Vagina (tissue), 2 donors: ENCODE measurements around the gene TAF15. TPM values are rescaled to one million over a fixed set of nuclear protein-coding genes. Genes with fewer than 3 reads are reported as not detected.

Experiments
- DNase-seq, 2 donors: peaks; one replicate each; pipeline ENCODE4 v3.0.0-alpha.2; 2017; ENCODE audit errors: extremely low spot score in 2 of 2
- H3K27ac ChIP-seq: fragments of 200-600 bp; sonication (generic); one replicate; pipeline ENCODE4 v1.5.1; 2019
- H3K27me3 ChIP-seq: fragments of 200-600 bp; sonication (generic); one replicate; pipeline ENCODE4 v1.5.1; 2019
- H3K36me3 ChIP-seq, 2 donors: fragments of 200-600 bp; sonication (generic); one replicate each; pipeline ENCODE4 v1.5.1; 2017 to 2019
- H3K4me1 ChIP-seq: fragments of 200-600 bp; sonication (generic); one replicate; pipeline ENCODE4 v1.5.1; 2019
- H3K4me3 ChIP-seq, 2 donors: fragments of 200-600 bp; sonication (generic); 1 replicate in 1 of 2; 2 replicates in 1 of 2; pipeline ENCODE4 v1.5.1; 2016 to 2019
- H3K9me3 ChIP-seq: fragments of 200-600 bp; sonication (generic); one replicate; pipeline ENCODE4 v1.5.1; 2019
- CTCF ChIP-seq, 3 experiments: fragments of 450-650 bp in 2 of 3; fragments of 200-600 bp in 1 of 3; sonication (generic) in 1 of 3; IDR thresholded peaks; one replicate each; pipeline ENCODE4 v1.5.1; 2017 to 2019; ENCODE audit warnings: antibody characterized with exemption in 3 of 3, mild to moderate bottlenecking in 2 of 3, moderate library complexity in 2 of 3
- POLR2A ChIP-seq, 2 donors: fragments of 450-650 bp; IDR thresholded peaks; one replicate each; pipeline ENCODE4 v1.6.1; 2017; ENCODE audit warnings: antibody characterized with exemption in 2 of 2, mild to moderate bottlenecking in 2 of 2, moderate library complexity in 2 of 2
- POLR2AphosphoS5 ChIP-seq, 2 donors: sonication (generic); formaldehyde crosslinking; IDR thresholded peaks; one replicate each; pipeline ENCODE4 v1.9.0; 2017; ENCODE audit warnings: antibody characterized with exemption in 2 of 2, mild to moderate bottlenecking in 2 of 2, low read depth in 1 of 2; ENCODE audit not compliant: insufficient read depth in 1 of 2
- intact Hi-C: fragments of 100-400 bp; cut with DNase I; formaldehyde crosslinking; loops from one replicate; pipeline ENCODE4 v1.15.1; 2023
- small RNA-seq: library from RNA; depleted of rRNA; stranded (forward); fragments of <200 nt; gene quantifications from one replicate; pipeline ENCODE3, GENCODE V24; 2016
- total RNA-seq: library from RNA; depleted of rRNA; stranded (reverse); fragments of >200 nt; gene quantifications from one replicate; pipeline ENCODE4 v1.2.3, GENCODE V29; 2016

Gene TAF15
- total RNA-seq, 1 donor from 2014 or later = 74.9 TPM

- H3K9me3 ChIP-seq = no peaks in the 10 kb centered on the region
- H3K27ac ChIP-seq = no peak overlapping the region
- no peak overlapping the region for H3K4me3 ChIP-seq
- no peaks in the 10 kb centered on the region for H3K4me1 ChIP-seq
- intact Hi-C loops = no loop called here
- TF ChIP-seq POLR2A (IDR thresholded peaks at IDR 0.05) (no peak), CTCF (IDR thresholded peaks at IDR 0.05) (no peak), POLR2AphosphoS5 (IDR thresholded peaks at IDR 0.05; ENCODE audit: insufficient read depth in 1 of 2, low read depth in 1 of 2) (no peak)
- H3K36me3 ChIP-seq = no peaks in the 10 kb centered on the region
- H3K27me3 ChIP-seq = no peaks in the 10 kb centered on the region
- DNase-seq = no peak
Observed at GRCh38 chr17:35893751-35894150, 84.5 kb downstream of the TAF15 start.

- DNase-seq = no peak
- Histone ChIP-seq H3K4me1 (no peaks in the 10 kb centered on the region), H3K4me3 (no peak overlapping the region), H3K36me3 (no peaks in the 10 kb centered on the region), H3K27ac (no peak overlapping the region), H3K9me3 (no peaks in the 10 kb centered on the region), H3K27me3 (no peaks in the 10 kb centered on the region)
- TF ChIP-seq POLR2AphosphoS5 (IDR thresholded peaks at IDR 0.05; ENCODE audit: insufficient read depth in 1 of 2, low read depth in 1 of 2) (no peak), POLR2A (IDR thresholded peaks at IDR 0.05) (no peak), CTCF (IDR thresholded peaks at IDR 0.05) (no peak)
- intact Hi-C loops = no loop called here
Observed at GRCh38 chr17:35894206-35894605, 84.9 kb downstream of the TAF15 start.

GRCh38 chr17:35895636-35896587 lies 86.6 kb downstream of the TAF15 start:
- H3K4me3 ChIP-seq = no peak overlapping the region
- TF ChIP-seq POLR2A (IDR thresholded peaks at IDR 0.05) (no peak), POLR2AphosphoS5 (IDR thresholded peaks at IDR 0.05; ENCODE audit: insufficient read depth in 1 of 2, low read depth in 1 of 2) (no peak), CTCF (IDR thresholded peaks at IDR 0.05) (no peak)
- no peaks in the 10 kb centered on the region for H3K4me1 ChIP-seq
- H3K27me3 ChIP-seq = no peaks in the 10 kb centered on the region
- H3K36me3 ChIP-seq = no peaks in the 10 kb centered on the region
- H3K27ac ChIP-seq = no peak overlapping the region
- no peak for DNase-seq
- no peaks in the 10 kb centered on the region for H3K9me3 ChIP-seq
- intact Hi-C loops = no loop called here

Small RNA genes lying within 50 kb of the gene (small RNA-seq; reads per million reads assigned to genes)
- gene RF00100 = 987 reads per million, percentile 99 among the genes with 10 or more reads in this experiment

Other genes with a start within 250 kb of the TAF15 start
- not detected for gene SLFN14, start 248.7 kb upstream of the TAF15 start, total RNA-seq
- 2.9 TPM for gene PEX12, start 230.9 kb upstream of the TAF15 start, total RNA-seq
- 62.1 TPM for gene AP2B1, start 222.2 kb upstream of the TAF15 start, total RNA-seq
- 9.1 TPM for gene RASL10B, start 77.8 kb upstream of the TAF15 start, total RNA-seq
- gene GAS2L2, start 56.2 kb upstream of the TAF15 start, total RNA-seq = not detected
- not detected for gene C17orf50, start 48.6 kb upstream of the TAF15 start, total RNA-seq
- gene MMP28, start 13.8 kb upstream of the TAF15 start, total RNA-seq = 32.2 TPM
- gene HEATR9, start 59.4 kb downstream of the TAF15 start, total RNA-seq = not detected
- 4.9 TPM for gene CCL5, start 70.9 kb downstream of the TAF15 start, total RNA-seq
- 0.49 TPM for gene RDM1, start 121.3 kb downstream of the TAF15 start, total RNA-seq
- not detected for gene LYZL6, start 134.2 kb downstream of the TAF15 start, total RNA-seq
- gene CCL16, start 172.0 kb downstream of the TAF15 start, total RNA-seq = not detected
- gene CCL14, start 177.2 kb downstream of the TAF15 start, total RNA-seq = 93.1 TPM
- gene CCL15, start 192.1 kb downstream of the TAF15 start, total RNA-seq = not detected
- gene CCL23, start 208.5 kb downstream of the TAF15 start, total RNA-seq = 13.3 TPM